Parathyroid adenoma (tissue), 2 donors: ENCODE data around the gene RAB28.

ENCODE experiments used
- H2AFZ ChIP-seq: fragments of 300-600 bp; sonication (generic); one replicate; pipeline ENCODE4 v1.7.0; 2017; ENCODE audit warnings: antibody characterized with exemption, mild to moderate bottlenecking
- H3K27ac ChIP-seq: fragments of 300-600 bp; sonication (generic); one replicate; pipeline ENCODE4 v1.7.0; 2017
- H3K27me3 ChIP-seq: fragments of 300-600 bp; sonication (generic); one replicate; pipeline ENCODE4 v1.7.0; 2017; ENCODE audit warnings: low read length; ENCODE audit not compliant: control insufficient read depth, insufficient read depth
- H3K36me3 ChIP-seq: fragments of 300-600 bp; sonication (generic); one replicate; pipeline ENCODE4 v1.7.0; 2017; ENCODE audit warnings: low read length; ENCODE audit not compliant: control insufficient read depth, insufficient read depth
- H3K4me1 ChIP-seq: fragments of 300-600 bp; sonication (generic); one replicate; pipeline ENCODE4 v1.7.0; 2017; ENCODE audit warnings: control low read depth
- H3K4me2 ChIP-seq: fragments of 300-600 bp; sonication (generic); one replicate; pipeline ENCODE4 v1.7.0; 2017; ENCODE audit warnings: low read length
- H3K4me3 ChIP-seq: fragments of 300-600 bp; sonication (generic); one replicate; pipeline ENCODE4 v1.7.0; 2017; ENCODE audit warnings: low read depth, low read length
- H3K79me2 ChIP-seq: fragments of 300-600 bp; sonication (generic); one replicate; pipeline ENCODE4 v1.7.0; 2017; ENCODE audit warnings: control low read depth
- H3K9ac ChIP-seq: fragments of 300-600 bp; sonication (generic); one replicate; pipeline ENCODE4 v1.7.0; 2017; ENCODE audit warnings: mild to moderate bottlenecking
- H3K9me3 ChIP-seq: fragments of 300-600 bp; sonication (generic); one replicate; pipeline ENCODE4 v1.7.0; 2017; ENCODE audit warnings: low read length; ENCODE audit not compliant: control insufficient read depth
- TF ChIP-seq, protein P1 (sequence below): fragments of 300-600 bp; sonication (generic); IDR thresholded peaks from one replicate; pipeline ENCODE4 v1.7.0; 2017; ENCODE audit warnings: antibody characterized with exemption, mild to moderate bottlenecking
- donor health status: primary hyperparathyroidism.

RAB28 gene

DNA sequence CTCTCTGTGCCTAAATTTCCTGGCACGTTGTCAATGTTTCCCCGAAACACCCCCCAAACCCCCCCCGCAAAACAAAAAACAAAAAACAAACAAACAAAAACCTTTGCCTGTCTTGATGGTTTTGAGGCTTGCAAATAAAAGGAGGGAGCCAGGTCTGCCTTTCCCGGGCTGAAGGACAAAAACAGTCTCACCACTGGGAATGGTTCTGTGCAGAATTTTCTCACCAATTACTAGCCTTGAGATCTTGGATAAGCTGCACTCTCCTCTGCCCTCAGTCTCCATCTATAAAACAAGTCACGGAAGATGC lies 44.6 kb upstream of the RAB28 start:
- H3K4me3 ChIP-seq = no peak overlapping the region
- no peak overlapping the region for H3K4me2 ChIP-seq
- no peaks in the 10 kb centered on the region for H3K79me2 ChIP-seq
- TF ChIP-seq, protein P1, sequence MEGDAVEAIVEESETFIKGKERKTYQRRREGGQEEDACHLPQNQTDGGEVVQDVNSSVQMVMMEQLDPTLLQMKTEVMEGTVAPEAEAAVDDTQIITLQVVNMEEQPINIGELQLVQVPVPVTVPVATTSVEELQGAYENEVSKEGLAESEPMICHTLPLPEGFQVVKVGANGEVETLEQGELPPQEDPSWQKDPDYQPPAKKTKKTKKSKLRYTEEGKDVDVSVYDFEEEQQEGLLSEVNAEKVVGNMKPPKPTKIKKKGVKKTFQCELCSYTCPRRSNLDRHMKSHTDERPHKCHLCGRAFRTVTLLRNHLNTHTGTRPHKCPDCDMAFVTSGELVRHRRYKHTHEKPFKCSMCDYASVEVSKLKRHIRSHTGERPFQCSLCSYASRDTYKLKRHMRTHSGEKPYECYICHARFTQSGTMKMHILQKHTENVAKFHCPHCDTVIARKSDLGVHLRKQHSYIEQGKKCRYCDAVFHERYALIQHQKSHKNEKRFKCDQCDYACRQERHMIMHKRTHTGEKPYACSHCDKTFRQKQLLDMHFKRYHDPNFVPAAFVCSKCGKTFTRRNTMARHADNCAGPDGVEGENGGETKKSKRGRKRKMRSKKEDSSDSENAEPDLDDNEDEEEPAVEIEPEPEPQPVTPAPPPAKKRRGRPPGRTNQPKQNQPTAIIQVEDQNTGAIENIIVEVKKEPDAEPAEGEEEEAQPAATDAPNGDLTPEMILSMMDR = no peak
- H2AFZ ChIP-seq = no peak overlapping the region
- H3K4me1 ChIP-seq = no peaks in the 10 kb centered on the region
- no peak overlapping the region for H3K27ac ChIP-seq
- H3K9me3 ChIP-seq = peaks cover 3% of the 10 kb centered on the region
- peaks cover 3% of the 10 kb centered on the region for H3K36me3 ChIP-seq
- no peak overlapping the region for H3K9ac ChIP-seq
- H3K27me3 ChIP-seq = peaks cover 17% of the 10 kb centered on the region

DNA sequence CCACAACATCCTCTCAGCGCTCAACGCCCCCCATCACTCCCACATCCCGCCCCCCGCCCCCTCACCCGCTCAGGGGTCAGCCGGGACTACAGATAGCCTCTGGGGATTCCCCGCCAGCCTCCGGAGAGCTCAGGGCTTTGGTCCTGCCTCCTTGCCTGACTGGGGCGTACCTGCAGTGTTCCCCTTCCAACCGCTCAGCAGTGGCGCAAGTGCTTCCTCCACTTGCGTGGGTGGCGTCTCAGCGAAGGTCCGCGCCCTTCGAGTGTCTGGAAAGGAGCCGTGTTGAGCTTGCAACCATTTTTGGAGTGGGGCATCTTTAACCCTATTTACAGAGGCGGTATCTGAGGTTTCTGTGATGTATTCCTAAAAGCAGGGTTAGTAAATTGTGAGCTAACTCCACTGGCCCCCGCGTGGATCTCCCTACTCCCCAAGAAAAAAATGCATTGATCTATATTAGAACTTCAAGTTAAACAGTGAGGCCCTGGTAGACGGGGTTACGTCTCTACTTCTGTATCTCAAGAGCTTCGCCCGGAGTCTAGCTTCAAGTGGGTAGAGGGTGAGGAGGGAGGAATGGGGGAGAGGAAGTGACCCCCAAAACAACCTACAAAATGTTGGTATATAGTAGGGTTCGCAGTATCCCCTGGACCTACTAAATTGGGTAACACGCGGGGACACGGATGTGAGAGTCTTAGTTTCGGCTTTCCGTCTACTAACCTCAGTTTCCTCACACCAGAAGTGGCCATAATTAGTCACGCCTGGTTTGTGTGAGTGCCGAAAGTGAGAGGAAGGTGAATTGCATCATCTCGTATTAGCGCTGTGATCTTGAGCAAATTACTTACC lies 44.1 kb upstream of the RAB28 start:
- no peak overlapping the region for H3K9ac ChIP-seq
- no peak overlapping the region for H2AFZ ChIP-seq
- H3K9me3 ChIP-seq = peaks cover 3% of the 10 kb centered on the region
- TF ChIP-seq, protein P1 = no peak
- no peak overlapping the region for H3K4me2 ChIP-seq
- H3K27ac ChIP-seq = no peak overlapping the region
- H3K79me2 ChIP-seq = no peaks in the 10 kb centered on the region
- no peaks in the 10 kb centered on the region for H3K4me1 ChIP-seq
- peaks cover 3% of the 10 kb centered on the region for H3K36me3 ChIP-seq
- no peak overlapping the region for H3K4me3 ChIP-seq
- H3K27me3 ChIP-seq = peaks cover 18% of the 10 kb centered on the region

DNA sequence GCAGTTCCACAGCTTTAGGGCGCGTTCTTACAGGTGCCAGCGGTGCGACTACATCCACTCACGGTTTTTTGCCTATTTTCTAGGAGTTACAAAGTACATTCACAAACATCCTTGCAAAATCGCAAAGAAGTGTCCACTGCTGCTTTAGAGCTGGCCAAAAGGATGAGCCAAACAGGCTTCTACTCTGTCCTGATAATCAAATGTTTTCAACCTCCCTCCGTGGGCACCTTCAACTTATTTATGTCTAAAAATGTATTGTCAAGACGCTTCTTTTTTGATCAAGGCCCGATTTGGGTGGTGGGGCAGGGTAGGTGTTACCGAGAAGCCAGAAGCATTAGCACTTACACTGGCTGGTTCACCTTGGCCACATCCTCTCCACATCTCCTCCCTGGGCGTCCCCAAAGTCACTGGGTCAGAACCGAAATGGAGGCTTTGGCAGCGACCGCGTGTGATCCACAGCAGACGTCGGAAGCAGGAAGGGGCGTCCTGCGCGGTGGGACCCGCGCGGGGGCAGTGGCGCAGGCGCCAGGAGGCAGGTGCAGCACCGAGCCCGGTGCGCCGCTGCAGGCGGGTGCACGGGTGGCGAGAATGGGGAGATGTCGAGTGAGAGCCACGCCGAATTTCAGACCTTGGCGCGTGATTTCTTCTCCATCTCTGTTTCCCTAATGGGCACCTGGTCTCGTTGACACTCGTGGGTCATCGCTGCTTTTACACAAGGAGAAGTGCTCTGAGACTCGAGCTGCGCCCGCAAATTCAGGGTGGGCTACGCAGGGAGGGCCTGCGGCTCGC lies 43.2 kb upstream of the RAB28 start:
- Histone ChIP-seq H2AFZ (no peak overlapping the region), H3K9me3 (peaks cover 3% of the 10 kb centered on the region), H3K27me3 (peaks cover 18% of the 10 kb centered on the region), H3K27ac (no peak overlapping the region), H3K4me3 (no peak overlapping the region), H3K36me3 (peaks cover 3% of the 10 kb centered on the region), H3K4me2 (no peak overlapping the region), H3K4me1 (no peaks in the 10 kb centered on the region), H3K79me2 (no peaks in the 10 kb centered on the region), H3K9ac (no peak overlapping the region)
- TF ChIP-seq, protein P1 = no peak

DNA sequence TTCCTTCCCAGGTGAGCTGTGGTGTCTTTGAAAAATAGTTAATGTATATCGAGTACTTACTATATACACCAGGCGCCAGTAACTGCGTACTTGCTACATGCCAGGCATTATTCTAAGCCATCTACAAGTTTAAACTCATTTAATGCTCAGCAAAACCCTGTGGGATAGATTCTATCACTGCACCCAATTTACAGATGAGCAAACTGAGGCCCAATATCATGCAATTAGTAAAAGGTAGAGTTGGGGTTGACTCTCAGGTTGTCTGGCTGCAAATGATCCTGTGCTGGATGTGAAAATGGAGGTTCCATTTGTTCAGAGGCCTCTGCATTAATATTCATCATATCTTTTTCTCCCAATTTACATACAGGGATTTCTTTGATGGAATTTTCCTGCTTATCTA lies 42.5 kb upstream of the RAB28 start:
- no peaks in the 10 kb centered on the region for H3K79me2 ChIP-seq
- H3K9ac ChIP-seq = no peak overlapping the region
- TF ChIP-seq, protein P1 = no peak
- peaks cover 18% of the 10 kb centered on the region for H3K27me3 ChIP-seq
- H3K36me3 ChIP-seq = peaks cover 3% of the 10 kb centered on the region
- no peak overlapping the region for H2AFZ ChIP-seq
- H3K4me2 ChIP-seq = no peak overlapping the region
- H3K9me3 ChIP-seq = peaks cover 3% of the 10 kb centered on the region
- H3K4me1 ChIP-seq = no peaks in the 10 kb centered on the region
- H3K27ac ChIP-seq = no peak overlapping the region
- H3K4me3 ChIP-seq = no peak overlapping the region
